Stimulated activated naive CD8-positive, alpha-beta T cell treated with anti-CD3 and anti-CD28 coated beads, Interleukin-15, Interleukin-2, amounts not matched to agents 100 ng/mL and 50 ng/mL, for 24 hours (primary cell): Measurements from ENCODE around the gene GLYR1.

Source experiments
- H3K27ac Mint-ChIP-seq: one replicate; pipeline ENCODE4 v1.8.0; 2021; ENCODE audit warnings: mild to moderate bottlenecking, mixed read lengths
- H3K27me3 Mint-ChIP-seq: one replicate; pipeline ENCODE4 v1.8.0; 2021; ENCODE audit warnings: mixed read lengths
- H3K36me3 Mint-ChIP-seq: one replicate; pipeline ENCODE4 v1.8.0; 2021; ENCODE audit warnings: low read depth, mixed read lengths
- H3K4me1 Mint-ChIP-seq: one replicate; pipeline ENCODE4 v1.8.0; 2021; ENCODE audit warnings: low read depth, mixed read lengths
- H3K4me3 Mint-ChIP-seq: one replicate; pipeline ENCODE4 v1.8.0; 2021; ENCODE audit warnings: mild to moderate bottlenecking, mixed read lengths
- H3K9me3 Mint-ChIP-seq: one replicate; pipeline ENCODE4 v1.8.0; 2021; ENCODE audit warnings: mixed read lengths

The GLYR1 gene

DNA sequence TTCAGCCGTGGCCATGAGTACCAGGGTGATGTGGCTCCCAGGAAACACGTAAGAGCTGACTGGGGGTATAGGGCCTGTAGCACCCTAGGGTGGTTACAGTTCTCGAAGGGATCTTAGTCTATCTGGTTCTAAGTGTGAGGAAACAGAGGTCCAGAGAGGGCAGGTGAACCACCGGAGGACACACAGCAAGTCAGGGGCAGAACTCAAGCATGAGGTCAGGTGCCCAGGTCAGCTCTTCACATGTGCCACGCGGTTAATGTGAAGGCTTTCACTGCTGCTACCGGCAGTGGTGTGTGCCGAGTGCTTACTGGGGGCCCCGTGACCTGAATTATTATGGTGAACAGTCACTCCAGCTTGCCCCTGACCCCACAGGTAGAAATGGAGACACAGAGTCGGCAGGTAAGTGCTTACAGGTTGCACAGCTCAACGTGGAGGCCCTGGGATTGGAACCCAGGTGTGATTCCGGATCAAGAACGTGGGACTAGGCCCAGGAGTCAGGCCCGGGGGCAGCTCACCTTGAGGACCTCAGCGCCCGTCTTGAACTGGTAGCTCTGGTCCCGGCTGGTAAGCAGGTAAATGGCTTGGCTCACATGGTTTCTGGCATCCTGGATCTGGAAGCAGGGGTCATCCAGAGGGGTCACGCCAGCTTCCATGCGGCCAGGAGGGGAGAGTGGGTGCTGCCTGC is 47.8 kb downstream of the GLYR1 start:
- H3K9me3 Mint-ChIP-seq: no peaks in the 10 kb centered on the region
- peaks cover 4% of the 10 kb centered on the region for H3K36me3 Mint-ChIP-seq
- peaks cover 16% of the 10 kb centered on the region for H3K4me1 Mint-ChIP-seq
- no peak overlapping the region for H3K27ac Mint-ChIP-seq
- H3K27me3 Mint-ChIP-seq: no peaks in the 10 kb centered on the region
- H3K4me3 Mint-ChIP-seq: no peak overlapping the region

DNA sequence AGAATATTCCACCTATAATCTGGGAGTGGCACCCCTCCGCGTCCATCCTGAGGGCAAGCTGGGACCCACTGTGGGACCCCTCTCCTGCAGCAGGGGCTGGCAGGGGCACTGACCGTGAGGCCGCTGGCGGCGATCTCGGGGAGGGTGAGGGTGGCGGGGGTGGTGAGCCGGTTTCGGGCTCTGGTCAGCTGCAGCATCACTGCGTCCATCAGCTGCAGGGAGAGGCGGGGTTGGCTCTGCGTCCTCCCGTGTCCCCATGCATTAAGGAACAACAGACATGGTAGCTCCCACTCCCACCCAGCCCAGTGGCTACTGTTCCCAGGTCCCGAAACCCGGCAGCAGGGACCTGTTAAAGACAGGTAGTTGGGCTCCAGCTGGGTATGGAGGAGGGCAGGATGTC is 48.6 kb downstream of the GLYR1 start:
- H3K27me3 Mint-ChIP-seq: no peaks in the 10 kb centered on the region
- H3K4me1 Mint-ChIP-seq: peaks cover 9% of the 10 kb centered on the region

DNA sequence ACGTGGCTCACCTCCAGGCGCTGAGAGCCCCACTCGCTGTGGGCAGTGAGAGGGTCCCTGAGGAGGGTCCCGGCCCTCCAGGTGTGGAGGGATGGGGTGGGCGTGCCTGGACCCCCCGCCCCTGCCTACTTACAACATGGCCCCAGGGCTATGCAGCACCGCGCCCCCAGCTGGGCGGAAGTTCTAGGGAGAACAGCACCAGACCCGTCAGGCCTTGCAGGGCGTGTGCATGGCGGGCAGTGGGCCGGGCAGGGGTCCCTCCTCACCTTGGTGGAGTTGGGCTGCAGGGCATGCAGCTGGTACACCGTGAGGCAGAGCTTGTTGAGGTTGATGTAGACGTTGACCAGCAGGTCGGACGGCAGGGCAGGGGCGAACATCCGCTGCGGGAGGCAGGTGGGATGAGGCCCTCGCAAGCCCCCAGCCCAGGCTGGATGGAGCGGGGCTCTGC is 49.3 kb downstream of the GLYR1 start:
- H3K27ac Mint-ChIP-seq: no peak overlapping the region
- no peaks in the 10 kb centered on the region for H3K27me3 Mint-ChIP-seq
- H3K9me3 Mint-ChIP-seq: no peaks in the 10 kb centered on the region
- H3K4me3 Mint-ChIP-seq: no peak overlapping the region
- H3K36me3 Mint-ChIP-seq: no peaks in the 10 kb centered on the region
- peaks cover 5% of the 10 kb centered on the region for H3K4me1 Mint-ChIP-seq

More for the DNA sequence above, 48.6 kb downstream of the GLYR1 start:
- Mint-ChIP-seq H3K9me3 (no peaks in the 10 kb centered on the region), H3K36me3 (no peaks in the 10 kb centered on the region), H3K27ac (no peak overlapping the region), H3K4me3 (no peak overlapping the region)

DNA sequence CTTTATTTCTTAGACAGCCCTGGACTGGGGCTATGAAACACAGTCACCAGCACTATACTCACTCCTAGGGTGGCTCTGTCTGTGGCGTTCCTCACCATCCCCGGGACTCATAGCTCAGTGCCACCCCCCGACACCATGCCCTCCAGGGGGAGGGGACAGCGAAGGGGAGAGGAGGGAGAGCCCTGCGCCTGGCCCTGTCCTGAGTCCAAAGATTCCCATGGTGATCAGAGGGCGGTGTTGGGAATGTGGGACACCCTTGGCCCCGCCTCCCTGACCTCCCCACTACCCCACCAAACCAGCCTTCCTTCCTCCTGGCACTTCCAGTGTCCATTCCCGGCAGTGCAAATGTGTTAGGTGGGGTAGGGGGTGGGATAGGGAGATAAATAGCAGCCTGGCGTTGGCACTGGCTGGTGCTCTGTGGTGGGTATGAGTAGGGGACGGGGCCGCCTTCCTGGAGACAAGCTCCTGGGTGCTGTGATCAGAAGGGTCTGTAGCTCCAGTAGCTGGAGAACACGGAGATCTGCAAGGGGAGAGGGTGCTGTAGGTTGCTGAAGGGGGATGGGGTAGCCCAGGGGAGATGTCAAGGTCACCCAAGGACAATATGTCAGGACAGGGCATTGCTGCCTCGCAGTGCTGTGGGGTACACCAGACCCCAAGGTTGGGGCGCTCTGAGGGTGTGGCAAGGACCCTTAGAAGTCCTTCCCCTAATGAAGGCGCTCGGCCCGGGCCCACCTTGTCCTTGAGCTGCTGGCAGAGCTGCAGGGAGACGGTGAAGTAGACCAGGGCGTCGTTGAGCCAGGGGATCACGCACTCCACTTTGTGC is 49.9 kb downstream of the GLYR1 start:
- no peak overlapping the region for H3K27ac Mint-ChIP-seq
- no peaks in the 10 kb centered on the region for H3K27me3 Mint-ChIP-seq
- H3K9me3 Mint-ChIP-seq: no peaks in the 10 kb centered on the region
- peaks cover 5% of the 10 kb centered on the region for H3K4me1 Mint-ChIP-seq
- H3K4me3 Mint-ChIP-seq: no peak overlapping the region
- no peaks in the 10 kb centered on the region for H3K36me3 Mint-ChIP-seq

DNA sequence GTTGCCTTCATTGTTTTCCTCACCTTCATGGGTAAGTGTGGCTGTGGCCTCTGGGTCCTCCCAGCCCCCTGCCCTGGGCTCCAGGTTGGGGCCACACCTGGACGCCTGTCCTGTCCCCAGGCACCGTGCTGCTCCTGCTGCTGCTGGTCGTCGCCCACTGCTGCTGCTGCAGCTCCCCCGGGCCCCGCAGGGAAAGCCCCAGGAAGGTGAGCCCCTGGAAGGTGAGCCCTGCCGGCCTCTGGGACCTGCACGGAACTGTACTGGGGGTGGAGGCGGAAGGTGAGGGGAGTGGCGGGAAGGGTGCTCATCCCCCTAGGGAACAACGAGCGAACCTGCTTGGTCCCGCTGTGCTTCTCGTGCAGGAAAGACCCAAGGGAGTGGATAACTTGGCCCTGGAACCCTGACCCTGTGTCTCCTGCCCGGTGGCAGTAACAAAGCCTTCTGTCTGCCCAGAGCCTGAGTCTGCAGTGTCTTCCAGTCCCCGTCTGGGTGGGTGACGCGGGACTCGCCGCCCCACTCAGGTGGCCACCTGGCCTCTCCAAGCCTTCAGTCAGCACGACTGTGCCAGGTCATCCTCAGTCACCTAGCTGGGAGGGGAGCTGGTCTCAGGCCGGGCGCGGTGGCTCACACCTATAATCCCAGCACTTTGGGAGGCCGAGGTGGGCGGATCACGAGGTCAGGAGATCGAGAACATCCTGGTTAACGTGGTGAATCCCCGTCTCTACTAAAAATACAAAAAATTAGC is 51.1 kb downstream of the GLYR1 start:
- Mint-ChIP-seq H3K36me3 (no peaks in the 10 kb centered on the region), H3K4me3 (no peak overlapping the region), H3K27ac (no peak overlapping the region), H3K27me3 (no peaks in the 10 kb centered on the region), H3K9me3 (no peaks in the 10 kb centered on the region), H3K4me1 (peaks cover 5% of the 10 kb centered on the region)

DNA sequence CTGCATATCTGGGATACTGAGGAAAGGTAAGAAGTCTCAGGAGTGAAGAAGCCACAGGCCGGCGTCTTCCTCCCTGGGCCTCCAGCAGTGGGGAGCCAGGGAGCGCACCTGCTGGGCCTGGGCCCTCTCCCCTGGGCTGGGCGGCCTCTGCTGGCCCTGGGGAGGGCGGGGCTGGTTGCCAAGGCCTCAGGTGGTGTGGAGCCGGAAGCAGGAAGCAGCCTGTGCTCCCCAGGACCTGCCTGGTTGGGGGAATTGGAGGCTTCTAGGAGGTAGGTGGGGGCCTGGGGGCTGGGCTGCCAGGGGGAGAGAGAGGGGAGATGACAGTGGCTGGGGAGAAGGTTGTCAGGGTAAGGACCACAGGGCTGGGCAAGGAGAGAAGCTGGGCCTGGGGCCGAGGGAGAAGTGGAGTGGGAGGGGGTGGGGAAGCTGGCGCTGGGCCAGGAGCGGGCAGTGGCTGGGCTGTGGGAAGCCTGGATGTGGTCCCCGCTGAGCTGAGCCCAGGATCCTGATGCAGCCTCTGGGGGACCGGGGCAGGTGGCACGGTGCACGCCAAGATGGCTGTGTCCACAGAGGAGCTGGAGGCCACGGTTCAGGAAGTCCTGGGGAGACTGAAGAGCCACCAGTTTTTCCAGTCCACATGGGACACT is 51.8 kb downstream of the GLYR1 start, which contains the start of gene SMIM22:
Gene SMIM22 (plus strand): TSS at position 189 of the 647 bp plus-strand sequence. CDS start 366 bp downstream, at position 555.
- Mint-ChIP-seq H3K4me1 (no peaks in the 10 kb centered on the region), H3K4me3 (no peak within 1 kb of the TSS), H3K36me3 (no peaks in the 10 kb centered on the region), H3K9me3 (no peaks in the 10 kb centered on the region), H3K27me3 (no peaks in the 10 kb centered on the region), H3K27ac (no peak within 1 kb of the TSS)

DNA sequence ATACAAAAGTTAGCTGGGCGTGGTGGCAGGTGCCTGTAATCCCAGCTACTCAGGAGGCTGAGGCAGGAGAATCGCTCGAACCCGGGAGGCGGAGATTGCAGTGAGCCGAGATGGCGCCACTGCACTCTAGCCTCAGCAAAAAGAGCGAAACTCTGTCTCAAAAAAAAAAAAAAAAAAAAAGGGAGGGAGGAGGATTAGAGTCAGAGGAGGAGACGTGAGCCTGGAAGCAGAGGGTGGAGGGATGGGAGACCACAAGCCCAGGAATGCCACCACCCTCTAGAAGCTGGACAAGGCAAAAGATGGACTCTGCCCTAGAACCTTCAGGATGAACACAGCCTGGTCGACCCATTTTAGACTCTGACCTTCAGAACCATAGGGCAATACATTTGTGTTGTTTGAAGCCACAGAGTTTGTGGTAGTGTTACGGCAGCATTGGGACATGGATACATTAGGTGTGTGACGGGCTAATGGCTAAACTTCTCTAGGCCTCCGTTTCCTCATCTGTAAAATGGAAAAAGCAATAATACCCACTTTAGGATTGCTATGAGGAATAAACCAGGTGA is 54.1 kb downstream of the GLYR1 start:
- no peaks in the 10 kb centered on the region for H3K36me3 Mint-ChIP-seq
- no peaks in the 10 kb centered on the region for H3K27me3 Mint-ChIP-seq
- no peaks in the 10 kb centered on the region for H3K4me1 Mint-ChIP-seq
- no peak overlapping the region for H3K4me3 Mint-ChIP-seq
- H3K27ac Mint-ChIP-seq: no peak overlapping the region
- no peaks in the 10 kb centered on the region for H3K9me3 Mint-ChIP-seq

DNA sequence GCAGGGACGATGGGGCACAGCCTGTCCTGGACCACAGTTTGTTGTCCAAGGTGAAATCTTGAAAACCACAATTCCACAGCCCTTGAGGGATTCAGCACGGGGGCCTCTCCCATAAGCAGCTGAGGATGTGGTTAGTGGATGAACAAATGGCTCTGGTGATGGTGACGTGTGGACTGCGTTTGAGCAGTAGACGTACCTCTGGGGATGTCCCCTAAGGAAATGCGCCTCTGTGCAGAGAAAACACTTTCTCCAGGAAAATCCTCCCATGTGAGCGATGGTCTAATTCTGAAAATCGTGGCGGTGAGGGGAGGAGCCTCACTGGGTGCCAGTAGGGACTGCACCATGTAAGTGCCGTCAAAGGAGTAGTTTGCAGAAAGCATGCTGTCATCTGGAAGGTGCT is 56.2 kb downstream of the GLYR1 start:
- Mint-ChIP-seq H3K27me3 (no peaks in the 10 kb centered on the region), H3K9me3 (no peaks in the 10 kb centered on the region), H3K4me3 (no peak overlapping the region), H3K36me3 (no peaks in the 10 kb centered on the region), H3K4me1 (no peaks in the 10 kb centered on the region), H3K27ac (no peak overlapping the region)

DNA sequence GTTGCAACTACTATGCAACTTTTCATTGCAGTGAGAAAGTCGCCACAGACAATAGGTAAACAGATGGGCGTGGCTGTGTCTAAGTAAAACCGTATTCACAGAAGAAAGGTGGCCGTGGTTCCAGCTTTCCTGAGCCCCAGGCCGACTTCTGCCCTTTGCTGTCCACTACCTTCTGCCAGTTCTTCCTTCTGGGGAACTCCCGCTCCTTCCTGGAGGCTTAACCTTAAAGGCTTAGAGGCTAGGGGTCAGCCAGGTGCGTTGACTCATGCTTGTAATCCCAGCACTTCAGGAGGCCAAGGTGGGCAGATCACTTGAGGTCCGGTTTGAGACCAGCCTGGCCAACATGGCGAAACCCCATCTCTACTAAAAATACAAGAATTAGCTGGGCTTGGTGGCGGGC is 56.8 kb downstream of the GLYR1 start:
- H3K4me1 Mint-ChIP-seq: no peaks in the 10 kb centered on the region
- H3K9me3 Mint-ChIP-seq: no peaks in the 10 kb centered on the region
- H3K4me3 Mint-ChIP-seq: no peak overlapping the region
- no peak overlapping the region for H3K27ac Mint-ChIP-seq
- no peaks in the 10 kb centered on the region for H3K27me3 Mint-ChIP-seq
- H3K36me3 Mint-ChIP-seq: no peaks in the 10 kb centered on the region

DNA sequence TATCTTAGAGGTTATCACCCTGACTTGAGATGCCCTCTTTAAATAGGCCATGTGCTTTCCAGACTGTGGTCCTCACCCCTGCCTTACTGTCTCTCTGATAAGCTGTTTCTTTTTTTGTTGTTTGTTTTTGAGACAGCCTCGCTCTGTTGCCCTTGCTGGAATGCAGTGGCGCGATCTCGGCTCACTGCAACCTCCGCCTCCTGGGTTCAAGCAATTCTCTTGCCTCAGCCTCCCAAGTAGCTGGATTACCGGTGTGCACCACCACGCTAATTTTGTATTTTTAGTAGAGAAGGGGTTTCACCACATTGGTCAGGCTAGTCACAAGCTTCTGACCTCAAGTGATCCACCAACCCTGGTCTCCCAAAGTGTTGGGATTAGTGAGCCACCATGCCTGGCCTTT is 58.2 kb downstream of the GLYR1 start:
- Mint-ChIP-seq H3K36me3 (no peaks in the 10 kb centered on the region), H3K27ac (no peak overlapping the region), H3K4me3 (no peak overlapping the region), H3K9me3 (no peaks in the 10 kb centered on the region), H3K27me3 (no peaks in the 10 kb centered on the region), H3K4me1 (no peaks in the 10 kb centered on the region)

DNA sequence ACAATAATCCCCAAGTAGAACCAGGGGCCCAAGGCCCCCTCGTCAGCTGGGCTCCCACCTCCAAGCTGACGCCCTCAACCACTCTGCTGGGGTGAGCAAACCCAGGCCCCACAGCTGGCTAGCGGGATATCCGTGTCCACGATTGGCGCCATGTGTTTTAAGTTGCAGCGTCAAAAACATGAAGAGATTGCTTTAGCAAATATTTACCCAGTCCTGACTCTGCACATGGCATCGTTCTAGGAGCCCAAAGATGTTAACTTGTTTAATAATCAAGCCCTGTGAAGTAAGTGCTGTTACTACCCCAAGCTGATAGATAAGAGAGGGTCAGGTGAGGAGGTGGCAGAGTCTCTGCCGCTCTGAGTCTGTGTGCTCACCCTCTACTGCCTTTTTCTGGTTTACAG is 58.6 kb downstream of the GLYR1 start:
- no peaks in the 10 kb centered on the region for H3K4me1 Mint-ChIP-seq
- no peak overlapping the region for H3K4me3 Mint-ChIP-seq
- no peaks in the 10 kb centered on the region for H3K9me3 Mint-ChIP-seq
- no peaks in the 10 kb centered on the region for H3K36me3 Mint-ChIP-seq
- H3K27me3 Mint-ChIP-seq: no peaks in the 10 kb centered on the region
- no peak overlapping the region for H3K27ac Mint-ChIP-seq

DNA sequence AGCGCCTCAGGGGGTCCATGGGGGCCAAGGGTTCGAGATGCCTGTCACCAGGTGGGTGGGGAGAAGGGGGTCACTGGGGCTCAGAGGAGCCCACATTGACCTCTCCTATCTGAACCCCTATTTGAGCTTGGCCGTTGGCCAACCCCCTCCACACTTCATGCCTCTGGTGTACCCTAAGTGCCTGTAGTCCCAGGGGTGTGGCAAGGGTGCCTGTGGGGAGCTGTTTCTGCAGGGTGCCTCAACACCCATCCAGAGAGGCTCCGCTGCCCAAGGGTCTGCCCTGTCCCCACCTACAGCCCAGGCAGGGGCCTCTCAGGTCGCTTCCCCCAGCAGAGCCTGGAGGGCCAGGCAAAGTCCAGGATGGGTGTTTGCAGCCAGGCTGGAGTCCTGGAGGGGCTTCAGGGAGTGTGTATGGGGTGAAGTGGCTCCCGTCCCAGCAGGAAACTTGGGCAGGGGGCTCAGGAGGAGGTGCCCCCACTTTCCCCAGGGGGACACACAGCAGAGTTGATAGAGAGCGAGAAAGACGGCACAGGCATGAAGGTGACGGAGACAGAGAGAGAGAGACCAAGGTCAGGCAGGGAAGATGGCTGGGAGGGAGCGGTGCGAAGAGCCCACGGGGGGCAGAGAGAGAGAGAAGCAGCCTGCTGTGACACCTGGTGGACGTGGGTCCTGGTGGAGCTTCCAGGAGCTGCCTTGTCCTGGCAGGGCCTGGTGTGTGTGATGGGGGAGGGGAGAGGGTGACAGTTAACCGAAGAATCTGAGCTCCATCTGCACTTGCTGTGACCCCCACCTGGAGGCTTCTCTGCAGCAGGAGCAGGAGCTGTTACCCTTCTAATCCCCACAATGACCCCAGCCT is 59.2 kb downstream of the GLYR1 start, which contains the start of gene SEPTIN12:
Gene SEPTIN12 (minus strand): TSS at position 719 of the 856 bp plus-strand sequence. CDS start 700 bp downstream, at position 19.
- H3K9me3 Mint-ChIP-seq: no peaks in the 10 kb centered on the region
- H3K36me3 Mint-ChIP-seq: no peaks in the 10 kb centered on the region
- H3K4me3 Mint-ChIP-seq: no peak within 1 kb of the TSS
- no peak within 1 kb of the TSS for H3K27ac Mint-ChIP-seq
- H3K27me3 Mint-ChIP-seq: no peaks in the 10 kb centered on the region
- no peaks in the 10 kb centered on the region for H3K4me1 Mint-ChIP-seq

DNA sequence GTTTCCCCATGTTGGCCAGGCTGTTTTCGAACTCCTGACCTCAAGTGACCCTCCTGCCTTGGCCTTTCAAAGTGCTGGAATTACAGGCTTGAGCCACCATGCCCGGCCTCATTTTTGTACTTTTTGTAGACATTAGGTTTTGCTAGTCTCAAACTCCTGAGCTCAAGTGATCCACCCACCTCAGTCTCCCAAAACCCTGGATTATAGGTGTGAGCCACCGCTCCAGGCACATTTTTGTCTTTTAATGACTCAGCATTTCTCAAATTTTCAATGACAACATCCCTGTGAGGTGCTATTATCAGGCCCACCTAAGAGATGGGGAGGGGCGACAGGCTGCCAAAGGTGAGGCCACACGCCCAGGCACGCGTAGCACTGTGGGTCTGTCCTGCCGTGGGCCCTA is 60.0 kb downstream of the GLYR1 start:
- H3K4me3 Mint-ChIP-seq: no peak overlapping the region
- no peaks in the 10 kb centered on the region for H3K9me3 Mint-ChIP-seq
- no peaks in the 10 kb centered on the region for H3K4me1 Mint-ChIP-seq
- no peaks in the 10 kb centered on the region for H3K36me3 Mint-ChIP-seq
- H3K27ac Mint-ChIP-seq: no peak overlapping the region
- H3K27me3 Mint-ChIP-seq: no peaks in the 10 kb centered on the region
